Glomerular visceral epithelial cell (primary cell): ENCODE results near the gene SPRED2.

Source experiments
- DNase-seq: peaks from one replicate; pipeline ENCODE4 v3.0.0-alpha.2; 2016; ENCODE audit errors: extremely low spot score

Gene SPRED2

GRCh38 chr2:65311049-65311448 lies 121.3 kb downstream of the SPRED2 start:
- no peak for DNase-seq

- DNase-seq = no peak
Observed at GRCh38 chr2:65309699-65310098, 122.7 kb downstream of the SPRED2 start.

GRCh38 chr2:65305934-65306333 lies 126.5 kb downstream of the SPRED2 start:
- no peak for DNase-seq

GRCh38 chr2:65300761-65301711 lies 131.4 kb downstream of the SPRED2 start:
- peak; percentile 53 for DNase-seq

GRCh38 chr2:65300134-65300760 lies 132.2 kb downstream of the SPRED2 start:
- DNase-seq = peak; percentile 35

GRCh38 chr2:65299246-65299645 lies 133.2 kb downstream of the SPRED2 start:
- DNase-seq = peak; percentile 21

GRCh38 chr2:65298089-65298488 lies 134.3 kb downstream of the SPRED2 start:
- no peak for DNase-seq

GRCh38 chr2:65297544-65297943 lies 134.9 kb downstream of the SPRED2 start:
- DNase-seq = no peak

- no peak for DNase-seq
Observed at GRCh38 chr2:65296971-65297370, 135.4 kb downstream of the SPRED2 start.

GRCh38 chr2:65294701-65295100 lies 137.7 kb downstream of the SPRED2 start:
- peak; percentile 14 for DNase-seq

GRCh38 chr2:65294136-65294535 lies 138.3 kb downstream of the SPRED2 start:
- DNase-seq = no peak

GRCh38 chr2:65293376-65293775 lies 139.0 kb downstream of the SPRED2 start:
- DNase-seq = no peak

- no peak for DNase-seq
Observed at GRCh38 chr2:65292461-65293011, 139.9 kb downstream of the SPRED2 start.

GRCh38 chr2:65292106-65292400 lies 140.3 kb downstream of the SPRED2 start:
- DNase-seq = no peak

- no peak for DNase-seq
Observed at GRCh38 chr2:65291216-65292105, 140.9 kb downstream of the SPRED2 start.

GRCh38 chr2:65287364-65287763 lies 145.0 kb downstream of the SPRED2 start:
- DNase-seq = no peak

- DNase-seq = no peak
Observed at GRCh38 chr2:65282477-65283053, 149.8 kb downstream of the SPRED2 start.

- no peak for DNase-seq
Observed at GRCh38 chr2:65281627-65282351, 150.6 kb downstream of the SPRED2 start.

GRCh38 chr2:65279756-65280155 lies 152.6 kb downstream of the SPRED2 start:
- DNase-seq = no peak

GRCh38 chr2:65278531-65278981 lies 153.8 kb downstream of the SPRED2 start:
- no peak for DNase-seq
